Astrocyte (in vitro differentiated cells and primary cell): ENCODE measurements around the gene UBE2E3.

ENCODE experiments used
- CTCF ChIP-seq: IDR thresholded peaks from 2 replicates; pipeline ENCODE4 v1.5.1; 2011; ENCODE audit warnings: low read depth, mild to moderate bottlenecking, inconsistent platforms, low read length, moderate library complexity; ENCODE audit not compliant: insufficient read depth
- EZH2 ChIP-seq: IDR thresholded peaks from 2 replicates; pipeline ENCODE4 v1.6.1; 2012; ENCODE audit warnings: mild to moderate bottlenecking, low read length, inconsistent platforms; ENCODE audit not compliant: insufficient read depth

GRCh38 chr2:180931841-180932240 lies 48.6 kb upstream of the UBE2E3 start:
- no peak for TF ChIP-seq CTCF
- TF ChIP-seq EZH2 = no peak
